Measurements from ENCODE around the gene COX15.

DNA sequence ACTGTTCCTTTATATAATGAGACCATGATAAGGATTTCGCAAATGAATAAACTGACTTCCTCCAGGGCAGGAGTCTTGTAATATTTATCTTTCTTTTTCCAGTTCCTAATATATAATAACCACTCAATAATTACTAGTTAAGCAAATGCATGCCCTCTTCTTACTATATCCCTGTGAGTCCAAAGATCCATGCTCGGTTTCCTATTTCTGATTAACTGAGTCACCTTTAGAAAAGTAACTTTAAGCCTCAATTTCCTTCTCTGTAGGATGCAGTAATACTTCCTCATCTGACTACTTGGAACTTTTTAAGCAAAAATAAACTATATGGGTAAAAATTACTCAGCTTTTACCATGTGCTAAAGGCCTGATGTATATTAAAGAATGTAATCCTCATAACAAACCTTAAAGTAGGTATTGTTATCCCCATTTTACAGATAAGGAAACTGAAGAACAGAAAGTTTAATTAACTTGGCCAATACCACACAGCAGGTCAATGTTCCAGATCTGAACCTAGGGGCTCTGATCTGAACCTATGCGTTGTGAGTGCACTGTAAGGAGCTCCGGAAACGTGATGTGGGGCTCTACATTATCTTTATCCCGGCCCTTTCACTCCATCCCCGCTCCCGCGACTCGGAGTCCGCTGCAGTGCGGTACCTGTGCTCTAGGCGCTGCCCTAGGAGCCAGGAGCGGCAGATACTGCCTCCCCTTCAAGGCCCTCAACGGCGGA lies 458 bp downstream of the COX15 start:
- TF ChIP-seq, protein P1, sequence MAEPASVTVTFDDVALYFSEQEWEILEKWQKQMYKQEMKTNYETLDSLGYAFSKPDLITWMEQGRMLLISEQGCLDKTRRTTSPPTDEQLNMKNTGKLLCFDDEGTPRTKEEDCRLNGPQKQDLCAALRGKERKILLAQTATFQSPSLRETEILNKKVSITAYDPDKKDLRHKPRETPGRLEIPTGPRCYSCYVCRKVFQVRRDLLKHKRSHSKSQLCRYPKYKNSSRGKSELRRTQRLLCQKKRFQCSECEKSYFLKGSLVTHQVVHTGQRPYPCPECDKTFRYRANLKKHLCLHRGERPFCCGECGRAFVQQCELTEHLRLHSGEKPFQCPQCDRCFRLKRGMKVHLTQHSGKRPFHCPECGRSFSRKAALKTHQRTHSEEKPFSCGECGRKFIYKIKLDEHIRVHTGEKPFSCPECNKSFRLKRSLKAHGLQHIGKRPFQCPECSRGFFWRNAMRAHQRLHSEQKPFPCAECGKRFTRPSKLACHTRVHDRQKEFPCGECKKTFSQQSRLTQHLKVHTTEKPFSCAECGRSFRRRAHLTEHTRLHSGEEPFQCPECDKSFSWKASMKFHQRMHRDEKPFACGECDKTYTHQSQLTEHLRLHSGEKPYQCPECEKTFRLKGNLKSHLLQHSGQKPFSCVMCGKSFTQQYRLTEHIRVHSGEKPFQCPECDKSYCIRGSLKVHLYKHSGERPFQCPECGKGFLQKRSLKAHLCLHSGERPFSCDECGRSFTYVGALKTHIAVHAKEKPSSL (CRISPR knock-in tag; conservative IDR thresholded peaks at IDR 0.05) = no peak
- TF ChIP-seq, protein P2, sequence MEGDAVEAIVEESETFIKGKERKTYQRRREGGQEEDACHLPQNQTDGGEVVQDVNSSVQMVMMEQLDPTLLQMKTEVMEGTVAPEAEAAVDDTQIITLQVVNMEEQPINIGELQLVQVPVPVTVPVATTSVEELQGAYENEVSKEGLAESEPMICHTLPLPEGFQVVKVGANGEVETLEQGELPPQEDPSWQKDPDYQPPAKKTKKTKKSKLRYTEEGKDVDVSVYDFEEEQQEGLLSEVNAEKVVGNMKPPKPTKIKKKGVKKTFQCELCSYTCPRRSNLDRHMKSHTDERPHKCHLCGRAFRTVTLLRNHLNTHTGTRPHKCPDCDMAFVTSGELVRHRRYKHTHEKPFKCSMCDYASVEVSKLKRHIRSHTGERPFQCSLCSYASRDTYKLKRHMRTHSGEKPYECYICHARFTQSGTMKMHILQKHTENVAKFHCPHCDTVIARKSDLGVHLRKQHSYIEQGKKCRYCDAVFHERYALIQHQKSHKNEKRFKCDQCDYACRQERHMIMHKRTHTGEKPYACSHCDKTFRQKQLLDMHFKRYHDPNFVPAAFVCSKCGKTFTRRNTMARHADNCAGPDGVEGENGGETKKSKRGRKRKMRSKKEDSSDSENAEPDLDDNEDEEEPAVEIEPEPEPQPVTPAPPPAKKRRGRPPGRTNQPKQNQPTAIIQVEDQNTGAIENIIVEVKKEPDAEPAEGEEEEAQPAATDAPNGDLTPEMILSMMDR (IDR thresholded peaks at IDR 0.05) = no peak
- TF ChIP-seq, protein P3, sequence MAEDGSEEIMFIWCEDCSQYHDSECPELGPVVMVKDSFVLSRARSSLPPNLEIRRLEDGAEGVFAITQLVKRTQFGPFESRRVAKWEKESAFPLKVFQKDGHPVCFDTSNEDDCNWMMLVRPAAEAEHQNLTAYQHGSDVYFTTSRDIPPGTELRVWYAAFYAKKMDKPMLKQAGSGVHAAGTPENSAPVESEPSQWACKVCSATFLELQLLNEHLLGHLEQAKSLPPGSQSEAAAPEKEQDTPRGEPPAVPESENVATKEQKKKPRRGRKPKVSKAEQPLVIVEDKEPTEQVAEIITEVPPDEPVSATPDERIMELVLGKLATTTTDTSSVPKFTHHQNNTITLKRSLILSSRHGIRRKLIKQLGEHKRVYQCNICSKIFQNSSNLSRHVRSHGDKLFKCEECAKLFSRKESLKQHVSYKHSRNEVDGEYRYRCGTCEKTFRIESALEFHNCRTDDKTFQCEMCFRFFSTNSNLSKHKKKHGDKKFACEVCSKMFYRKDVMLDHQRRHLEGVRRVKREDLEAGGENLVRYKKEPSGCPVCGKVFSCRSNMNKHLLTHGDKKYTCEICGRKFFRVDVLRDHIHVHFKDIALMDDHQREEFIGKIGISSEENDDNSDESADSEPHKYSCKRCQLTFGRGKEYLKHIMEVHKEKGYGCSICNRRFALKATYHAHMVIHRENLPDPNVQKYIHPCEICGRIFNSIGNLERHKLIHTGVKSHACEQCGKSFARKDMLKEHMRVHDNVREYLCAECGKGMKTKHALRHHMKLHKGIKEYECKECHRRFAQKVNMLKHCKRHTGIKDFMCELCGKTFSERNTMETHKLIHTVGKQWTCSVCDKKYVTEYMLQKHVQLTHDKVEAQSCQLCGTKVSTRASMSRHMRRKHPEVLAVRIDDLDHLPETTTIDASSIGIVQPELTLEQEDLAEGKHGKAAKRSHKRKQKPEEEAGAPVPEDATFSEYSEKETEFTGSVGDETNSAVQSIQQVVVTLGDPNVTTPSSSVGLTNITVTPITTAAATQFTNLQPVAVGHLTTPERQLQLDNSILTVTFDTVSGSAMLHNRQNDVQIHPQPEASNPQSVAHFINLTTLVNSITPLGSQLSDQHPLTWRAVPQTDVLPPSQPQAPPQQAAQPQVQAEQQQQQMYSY (CRISPR knock-in tag; IDR thresholded peaks at IDR 0.05) = no peak
- TF ChIP-seq ZNF232 (CRISPR knock-in tag; IDR thresholded peaks at IDR 0.05) = no peak
- TF ChIP-seq, protein P4, sequence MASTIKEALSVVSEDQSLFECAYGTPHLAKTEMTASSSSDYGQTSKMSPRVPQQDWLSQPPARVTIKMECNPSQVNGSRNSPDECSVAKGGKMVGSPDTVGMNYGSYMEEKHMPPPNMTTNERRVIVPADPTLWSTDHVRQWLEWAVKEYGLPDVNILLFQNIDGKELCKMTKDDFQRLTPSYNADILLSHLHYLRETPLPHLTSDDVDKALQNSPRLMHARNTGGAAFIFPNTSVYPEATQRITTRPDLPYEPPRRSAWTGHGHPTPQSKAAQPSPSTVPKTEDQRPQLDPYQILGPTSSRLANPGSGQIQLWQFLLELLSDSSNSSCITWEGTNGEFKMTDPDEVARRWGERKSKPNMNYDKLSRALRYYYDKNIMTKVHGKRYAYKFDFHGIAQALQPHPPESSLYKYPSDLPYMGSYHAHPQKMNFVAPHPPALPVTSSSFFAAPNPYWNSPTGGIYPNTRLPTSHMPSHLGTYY (CRISPR knock-in tag; IDR thresholded peaks at IDR 0.05) = no peak
- no peak for TF ChIP-seq ZNF219 (CRISPR knock-in tag; IDR thresholded peaks at IDR 0.05; ENCODE audit: borderline replicate concordance)
- TF ChIP-seq USF2 (CRISPR knock-in tag; IDR thresholded peaks at IDR 0.05) = no peak
- TF ChIP-seq PRRX2 (CRISPR knock-in tag; IDR thresholded peaks at IDR 0.05) = no peak
- no peak for TF ChIP-seq ARID4B (CRISPR knock-in tag; IDR thresholded peaks at IDR 0.05; ENCODE audit: borderline replicate concordance)
- TF ChIP-seq TEAD4 (CRISPR knock-in tag; IDR thresholded peaks at IDR 0.05) = no peak
- no peak for TF ChIP-seq E2F4 (CRISPR knock-in tag; IDR thresholded peaks at IDR 0.05; ENCODE audit: borderline replicate concordance, low read depth)
- no peak for TF ChIP-seq STAT6 (CRISPR knock-in tag; conservative IDR thresholded peaks at IDR 0.05; ENCODE audit: low read depth)
- no peak for TF ChIP-seq NFYB (CRISPR knock-in tag; conservative IDR thresholded peaks at IDR 0.05; ENCODE audit: low read depth)
